ENCODE results near the gene RPS6KL1. TPM values are rescaled to one million over a fixed set of nuclear protein-coding genes. Genes with fewer than 3 reads are reported as not detected.

RPS6KL1 gene
- total RNA-seq, 1 donor from 2014 or later, result 0.97 TPM

DNA sequence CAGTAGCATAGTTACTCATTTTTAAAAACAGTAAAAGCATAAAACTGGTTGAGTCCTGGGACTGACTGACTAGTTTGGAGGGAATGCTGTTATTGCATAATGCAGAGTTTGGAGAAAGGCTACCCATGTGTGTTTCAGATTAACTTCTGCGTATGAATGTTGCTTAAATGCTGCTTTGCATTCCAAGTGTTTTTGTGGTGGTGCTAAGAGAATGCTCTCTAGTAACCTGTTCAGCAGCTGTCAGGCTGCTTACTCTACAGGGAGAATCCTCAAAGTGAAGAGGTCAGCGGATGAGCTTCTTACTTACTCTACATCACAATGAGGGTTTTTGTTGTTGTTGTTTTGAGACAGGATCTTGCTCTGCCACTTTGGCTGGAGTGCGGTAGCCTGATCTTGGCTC, 37.1 kb downstream of the RPS6KL1 start:
- Mint-ChIP-seq H3K9me3 (ENCODE audit: unreplicated experiment) (no peaks in the 10 kb centered on the region), H3K4me1 (ENCODE audit: unreplicated experiment) (peaks cover 46% of the 10 kb centered on the region), H3K36me3 (ENCODE audit: unreplicated experiment) (peaks cover 20% of the 10 kb centered on the region), H3K27me3 (ENCODE audit: unreplicated experiment) (no peaks in the 10 kb centered on the region), H3K4me3 (ENCODE audit: unreplicated experiment) (no peak overlapping the region), H3K27ac (ENCODE audit: unreplicated experiment) (peak overlapping the region; percentile 56)
- DNase-seq (ENCODE audit: extremely low spot score, unreplicated experiment), result no peak
- no peak for TF ChIP-seq CTCF (IDR thresholded peaks at IDR 0.05)

DNA sequence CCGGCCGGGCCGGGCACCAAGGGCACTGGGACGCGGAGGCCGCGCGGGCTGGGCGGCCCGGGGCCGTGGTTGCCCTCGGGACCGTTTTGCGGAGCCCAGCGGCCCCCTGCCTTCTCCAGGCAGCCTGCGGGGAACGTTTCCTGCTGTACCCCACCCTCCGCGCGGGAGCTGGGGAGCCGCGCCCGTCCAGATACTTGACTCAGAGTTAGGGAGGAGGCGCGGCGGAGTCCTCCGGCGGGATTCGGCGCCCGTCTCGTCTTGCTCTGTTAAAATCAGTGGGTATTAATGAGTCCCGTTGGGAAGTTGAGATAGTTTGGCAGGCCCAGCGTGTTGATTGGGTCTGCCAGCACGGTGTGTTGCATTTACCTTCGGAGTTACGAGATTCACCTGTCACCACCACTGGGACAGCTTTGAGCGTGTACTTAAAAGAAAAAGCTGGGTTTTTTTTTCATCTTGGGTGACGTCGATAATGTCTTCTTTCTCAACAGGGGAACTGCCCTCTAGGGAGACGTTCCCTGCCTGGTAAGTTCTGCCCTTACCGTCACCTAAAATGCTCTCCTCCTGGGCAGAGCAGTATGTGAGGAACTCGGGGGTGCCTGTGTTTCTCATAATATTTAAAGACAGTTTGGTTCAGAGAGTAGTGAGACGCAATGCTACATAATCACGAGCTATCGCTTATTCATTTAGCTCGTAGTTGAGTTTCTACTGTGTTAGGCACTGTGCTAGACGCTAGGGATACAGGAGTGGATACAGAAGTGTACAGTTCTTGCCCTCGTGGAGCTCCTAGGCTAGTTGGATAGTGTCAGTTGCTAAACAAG, 40.7 kb downstream of the RPS6KL1 start:
- no peak for TF ChIP-seq CTCF (IDR thresholded peaks at IDR 0.05)
- Mint-ChIP-seq H3K9me3 (ENCODE audit: unreplicated experiment) (no peaks in the 10 kb centered on the region), H3K36me3 (ENCODE audit: unreplicated experiment) (peaks cover 11% of the 10 kb centered on the region), H3K4me3 (ENCODE audit: unreplicated experiment) (peak overlapping the region; percentile 98), H3K4me1 (ENCODE audit: unreplicated experiment) (peaks cover 47% of the 10 kb centered on the region), H3K27me3 (ENCODE audit: unreplicated experiment) (no peaks in the 10 kb centered on the region), H3K27ac (ENCODE audit: unreplicated experiment) (peak overlapping the region; percentile 94)
- no peak for DNase-seq (ENCODE audit: extremely low spot score, unreplicated experiment)

- H3K36me3 Mint-ChIP-seq (ENCODE audit: unreplicated experiment), result peaks cover 11% of the 10 kb centered on the region
- H3K4me1 Mint-ChIP-seq (ENCODE audit: unreplicated experiment), result peaks cover 47% of the 10 kb centered on the region
- DNase-seq (ENCODE audit: extremely low spot score, unreplicated experiment), result peak; percentile 96
- no peaks in the 10 kb centered on the region for H3K27me3 Mint-ChIP-seq (ENCODE audit: unreplicated experiment)
- TF ChIP-seq CTCF (IDR thresholded peaks at IDR 0.05), result no peak
- peak within 1 kb of the TSS; percentile 94 for H3K27ac Mint-ChIP-seq (ENCODE audit: unreplicated experiment)
- H3K9me3 Mint-ChIP-seq (ENCODE audit: unreplicated experiment), result no peaks in the 10 kb centered on the region
- peak within 1 kb of the TSS; percentile 98 for H3K4me3 Mint-ChIP-seq (ENCODE audit: unreplicated experiment)
Observed at GRCh38 chr14:74881431-74882102, 41.5 kb downstream of the RPS6KL1 start, which contains the start of gene DLST. Gene DLST, plus strand, starts transcription at chr14:74881916. Its CDS starts 38 bp downstream, at chr14:74881954.

GRCh38 chr14:74879427-74880182, 43.5 kb downstream of the RPS6KL1 start:
- peaks cover 28% of the 10 kb centered on the region for H3K4me1 Mint-ChIP-seq (ENCODE audit: unreplicated experiment)
- H3K27me3 Mint-ChIP-seq (ENCODE audit: unreplicated experiment), result no peaks in the 10 kb centered on the region
- no peak for TF ChIP-seq CTCF (IDR thresholded peaks at IDR 0.05)
- H3K36me3 Mint-ChIP-seq (ENCODE audit: unreplicated experiment), result peaks cover 2% of the 10 kb centered on the region
- H3K9me3 Mint-ChIP-seq (ENCODE audit: unreplicated experiment), result no peaks in the 10 kb centered on the region
- DNase-seq (ENCODE audit: extremely low spot score, unreplicated experiment), result no peak
- no peak overlapping the region for H3K27ac Mint-ChIP-seq (ENCODE audit: unreplicated experiment)
- no peak overlapping the region for H3K4me3 Mint-ChIP-seq (ENCODE audit: unreplicated experiment)
